Cardiac septum (tissue), 1 donor: ENCODE results near the gene GH2. TPM values are rescaled to one million over a fixed set of nuclear protein-coding genes. Genes with fewer than 3 reads are reported as not detected.
A peak's percentile ranks its signal among the peaks of the same experiment; 100 is the strongest.
"Not testable (repeated sequence)": the region's sequence is repeated elsewhere in the genome, so short reads cannot be mapped to it uniquely, and the experiment has no call there.

Source experiments
- DNase-seq: peaks from one replicate; pipeline ENCODE4 v3.0.0-alpha.2; 2020; ENCODE audit warnings: low spot score
- intact Hi-C: fragments of 100-400 bp; cut with DNase I; formaldehyde crosslinking; loops from one replicate; pipeline ENCODE4 v1.14.0; 2022
- total RNA-seq: library from RNA; stranded (reverse); fragmentation: NEBNext Ultra II Directional; extraction: Animal tissue kit (Norgen Biotek cat#: 25700); gene quantifications from one replicate; pipeline ENCODE4 v1.2.1, GENCODE V29; 2021
- donor health status: DM: no; HTN: no; CAD: no.

Gene GH2
- total RNA-seq, 1 donor from 2014 or later: not detected

GRCh38 chr17:63882626-63883126 is 932 bp upstream of the GH2 start:
- intact Hi-C loops, DNase-seq: not testable (repeated sequence)

DNA sequence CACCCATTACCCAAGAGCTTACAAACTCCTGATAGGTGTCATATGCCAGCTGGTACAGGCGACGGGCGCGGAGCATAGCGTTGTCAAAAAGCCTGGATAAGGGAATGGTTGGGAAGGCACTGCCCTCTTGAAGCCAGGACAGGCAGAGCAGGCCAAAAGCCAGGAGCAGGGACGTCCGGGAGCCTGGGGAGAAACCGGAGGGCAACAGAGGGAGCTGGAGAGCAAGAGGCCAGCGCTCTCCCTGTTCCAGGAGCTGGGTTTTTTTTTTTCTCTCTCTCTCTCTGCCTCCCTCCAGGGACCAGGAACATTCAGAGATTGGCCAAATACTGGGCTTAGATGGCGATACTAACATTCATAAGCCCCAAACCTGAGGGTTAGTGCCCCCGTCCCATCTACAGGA is 407 bp downstream of the GH2 start:
- DNase-seq, intact Hi-C loops: not testable (repeated sequence)

DNA sequence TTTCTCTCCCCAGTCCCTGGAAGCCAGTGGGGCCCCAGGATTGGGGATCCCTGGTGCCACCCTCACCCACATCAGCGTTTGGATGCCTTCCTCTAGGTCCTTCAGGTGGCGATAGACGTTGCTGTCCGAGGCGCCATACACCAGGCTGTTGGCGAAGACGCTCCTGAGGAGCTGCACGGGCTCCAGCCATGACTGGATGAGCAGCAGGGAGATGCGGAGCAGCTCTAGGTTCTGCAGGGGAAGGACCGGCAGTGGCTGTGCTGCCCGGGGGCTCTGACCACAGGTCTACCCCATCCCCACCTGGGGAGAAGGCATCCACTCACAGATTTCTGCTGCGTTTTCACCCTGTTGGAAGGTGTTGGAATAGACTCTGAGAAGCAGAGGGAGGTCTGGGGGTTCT is 1.0 kb downstream of the GH2 start:
- DNase-seq: no peak
- intact Hi-C loops: no loop called here

- intact Hi-C loops, DNase-seq: not testable (repeated sequence)
Observed at GRCh38 chr17:63878413-63878812, 3.3 kb downstream of the GH2 start.

DNA sequence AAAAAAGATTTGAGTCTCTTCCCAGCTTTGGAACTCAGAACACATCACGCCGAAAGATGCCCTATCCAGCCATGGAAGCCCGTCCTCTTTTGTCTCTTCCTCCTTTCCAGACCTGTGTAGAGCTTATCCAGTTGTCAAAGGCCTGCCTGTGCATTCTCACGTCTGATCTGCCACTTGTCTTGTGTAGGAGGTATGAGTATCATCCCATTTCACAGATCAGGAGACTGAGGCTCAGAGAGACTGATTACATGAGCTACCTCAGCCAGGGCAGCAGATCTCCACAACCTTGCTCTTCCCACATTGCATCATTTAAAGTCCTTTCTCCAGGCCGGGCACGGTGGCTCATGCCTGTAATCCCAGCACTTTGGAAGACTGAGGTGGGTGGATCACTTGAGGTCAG is 7.1 kb downstream of the GH2 start:
- DNase-seq, intact Hi-C loops: not testable (repeated sequence)

DNA sequence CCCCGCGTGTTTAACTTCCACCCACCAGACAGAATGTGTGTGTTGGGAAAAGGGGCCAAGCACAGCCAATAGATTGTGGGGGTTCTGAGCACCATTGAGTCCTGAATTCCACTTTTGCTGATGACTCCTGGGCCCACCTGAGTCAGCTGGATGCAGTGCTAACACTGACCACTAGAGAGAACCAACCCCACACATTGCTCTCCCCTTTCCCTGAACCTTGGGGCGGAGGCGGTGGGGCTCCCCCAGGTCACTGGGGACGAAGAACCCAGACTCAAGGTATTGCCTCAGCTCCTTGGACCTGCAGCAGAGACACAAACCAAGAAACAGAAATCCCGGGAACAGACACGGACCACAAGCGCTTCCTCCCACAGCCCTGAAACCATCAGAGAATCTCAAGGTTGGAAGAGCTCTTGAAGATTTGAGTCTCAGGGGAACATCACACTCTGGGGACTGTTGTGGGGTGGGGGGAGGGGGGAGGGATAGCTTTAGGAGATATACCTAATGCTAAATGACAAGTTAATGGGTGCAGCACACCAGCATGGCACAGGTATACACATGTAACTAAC is 7.6 kb downstream of the GH2 start:
- DNase-seq, intact Hi-C loops: not testable (repeated sequence)

GRCh38 chr17:63873577-63873976 is 8.2 kb downstream of the GH2 start, which contains the start of gene CSH2:
CSH2 (minus strand) TSS chr17:63873677; CDS start chr17:63873614, 63 bp downstream.
- DNase-seq, intact Hi-C loops: not testable (repeated sequence)

DNA sequence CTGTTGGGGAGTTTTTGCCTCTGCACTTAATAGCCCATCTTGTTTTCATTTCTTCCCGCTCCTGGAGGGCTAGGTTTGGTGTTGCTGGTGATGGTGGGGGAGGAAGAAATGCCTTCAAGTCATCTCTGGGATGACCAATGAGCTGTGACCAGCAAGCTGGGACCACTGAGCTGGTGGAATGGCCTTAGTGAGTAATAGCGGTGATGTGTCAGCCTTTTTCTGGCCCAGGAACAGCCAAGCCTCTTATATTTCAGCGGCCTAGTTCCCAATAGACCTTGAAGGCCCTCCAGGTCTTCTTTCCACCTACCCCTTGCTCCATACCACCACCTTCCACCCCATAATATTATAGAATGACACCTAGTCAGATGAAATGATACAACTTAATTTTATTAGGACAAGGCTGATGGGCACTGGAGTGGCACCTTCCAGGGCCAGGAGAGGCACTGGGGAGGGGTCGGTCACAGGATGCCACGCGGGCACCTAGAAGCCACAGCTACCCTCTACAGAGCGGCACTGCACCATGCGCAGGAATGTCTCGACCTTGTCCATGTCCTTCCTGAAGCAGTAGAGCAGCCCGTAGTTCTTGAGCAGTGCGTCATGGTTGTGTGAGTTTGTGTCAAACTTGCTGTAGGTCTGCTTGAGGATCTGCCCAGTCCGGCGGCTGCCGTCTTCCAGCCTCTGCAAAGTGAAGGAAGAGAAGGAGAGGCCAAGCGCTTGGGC is 9.9 kb downstream of the GH2 start:
- intact Hi-C loops, DNase-seq: not testable (repeated sequence)

DNA sequence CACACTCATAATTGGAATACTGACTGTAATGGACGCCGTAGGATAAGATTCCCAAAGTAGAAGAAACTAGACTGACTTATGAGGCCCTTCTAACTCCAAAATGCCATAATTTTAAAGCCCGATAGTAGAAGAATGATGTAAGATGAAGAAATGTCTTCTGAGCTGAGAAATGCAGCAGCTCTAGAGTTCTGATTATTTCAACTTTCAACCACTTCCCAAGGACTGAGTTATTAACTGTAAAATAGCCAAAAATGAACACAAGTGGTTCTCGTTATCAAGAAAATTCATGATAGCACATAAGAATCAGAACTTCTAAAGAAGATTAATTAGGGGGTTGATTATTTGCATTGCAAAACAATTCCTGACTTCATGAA is 11.5 kb downstream of the GH2 start:
- intact Hi-C loops, DNase-seq: not testable (repeated sequence)

GRCh38 chr17:63869491-63870291 is 12.1 kb downstream of the GH2 start:
- DNase-seq, intact Hi-C loops: not testable (repeated sequence)

GRCh38 chr17:63866625-63867024 is 15.1 kb downstream of the GH2 start:
- intact Hi-C loops, DNase-seq: not testable (repeated sequence)

DNA sequence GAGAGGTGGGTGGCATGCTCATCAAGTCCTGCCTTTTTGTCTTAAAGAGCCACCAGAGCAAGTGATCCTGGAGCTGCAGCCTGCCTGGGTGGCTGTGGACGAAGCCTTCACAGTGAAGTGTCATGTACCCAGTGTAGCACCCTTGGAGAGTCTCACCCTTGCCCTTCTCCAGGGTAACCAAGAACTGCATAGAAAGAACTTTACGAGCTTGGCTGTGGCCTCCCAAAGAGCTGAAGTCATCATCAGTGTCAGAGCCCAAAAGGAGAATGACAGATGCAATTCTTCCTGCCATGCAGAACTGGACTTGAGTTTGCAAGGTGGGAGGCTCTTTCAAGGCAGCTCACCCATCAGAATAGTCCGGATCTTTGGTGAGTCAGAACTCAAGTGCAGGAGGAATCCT is 22.5 kb downstream of the GH2 start:
- intact Hi-C loops: no loop called here

DNA sequence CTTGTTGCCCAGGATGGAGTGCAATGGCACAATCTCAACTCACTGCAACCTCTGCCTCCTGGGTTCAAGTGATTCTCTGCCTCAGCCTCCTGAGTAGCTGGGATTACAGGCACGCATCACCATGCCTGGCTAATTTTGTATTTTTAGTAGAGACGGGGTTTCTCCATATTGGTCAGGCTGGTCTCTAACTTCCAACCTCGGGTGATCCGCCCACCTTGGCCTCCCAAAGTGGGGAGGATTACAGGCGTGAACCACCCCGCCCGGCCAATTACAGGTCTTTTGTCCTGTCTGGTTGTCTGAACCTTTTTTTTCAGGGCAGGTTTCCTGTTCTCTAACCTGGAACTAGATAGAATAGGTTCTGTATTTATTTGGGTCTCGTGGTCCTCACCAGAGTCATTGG is 25.3 kb downstream of the GH2 start:
- DNase-seq, intact Hi-C loops: not testable (repeated sequence)

More for the DNA sequence above, 22.5 kb downstream of the GH2 start:
- no peak for DNase-seq

- DNase-seq: no peak
- intact Hi-C loops: no loop called here
Observed at GRCh38 chr17:63855185-63855584, 26.6 kb downstream of the GH2 start.

GRCh38 chr17:63854709-63855108 is 27.0 kb downstream of the GH2 start:
- intact Hi-C loops: no loop called here
- no peak for DNase-seq

DNA sequence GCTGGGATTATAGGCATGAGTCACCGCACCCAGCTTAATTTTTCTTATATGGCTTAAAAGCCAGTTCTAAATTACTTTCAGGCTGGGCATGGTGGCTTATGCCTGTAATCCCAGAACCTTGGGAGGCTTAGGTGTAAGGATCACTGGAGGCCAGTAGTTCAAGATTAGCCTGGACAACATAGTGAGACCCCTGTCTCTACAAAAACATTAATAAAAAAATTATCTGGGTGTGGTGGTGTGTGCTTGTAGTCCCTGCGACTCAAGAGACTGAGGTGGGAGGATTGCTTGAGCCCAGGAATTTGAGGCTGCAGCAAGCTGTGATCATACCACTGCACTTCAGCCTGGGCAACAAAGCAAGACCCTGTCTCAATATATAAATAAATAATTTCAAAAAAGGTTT is 28.5 kb downstream of the GH2 start:
- intact Hi-C loops: no loop called here
- no peak for DNase-seq

DNA sequence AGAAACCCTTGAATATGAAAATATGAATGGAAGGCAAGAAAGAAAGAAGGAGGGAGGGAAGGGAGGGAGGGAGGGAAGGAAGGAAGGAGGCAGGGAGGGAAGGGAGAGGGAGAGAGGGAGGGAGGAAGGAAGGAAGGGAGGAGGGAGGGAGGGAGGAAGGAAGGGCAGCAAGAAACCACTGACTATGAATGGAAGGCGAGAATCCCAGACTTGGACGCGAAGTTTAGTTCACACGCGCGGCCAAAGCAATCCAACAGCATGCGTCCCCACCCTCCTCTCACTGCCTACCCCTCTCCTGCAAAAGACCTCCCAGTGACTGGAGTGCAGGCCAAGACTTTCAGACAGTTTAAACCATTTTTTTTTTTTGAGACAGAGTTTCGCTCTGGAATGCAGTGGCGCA is 31.3 kb downstream of the GH2 start:
- intact Hi-C loops: no loop called here
- no peak for DNase-seq

GRCh38 chr17:63848834-63849689 is 32.7 kb downstream of the GH2 start:
- intact Hi-C loops: loop anchor here (10.0 kb wide), 1 partner anchor 656 kb away; the partner anchor contains the start of genes CEP95 and DDX5
- peak; percentile 97 for DNase-seq
